ENCODE data around the gene CPT1A.
"Not testable (repeated sequence)": the region's sequence is repeated elsewhere in the genome, so short reads cannot be mapped to it uniquely, and the experiment has no call there.

Gene CPT1A

DNA sequence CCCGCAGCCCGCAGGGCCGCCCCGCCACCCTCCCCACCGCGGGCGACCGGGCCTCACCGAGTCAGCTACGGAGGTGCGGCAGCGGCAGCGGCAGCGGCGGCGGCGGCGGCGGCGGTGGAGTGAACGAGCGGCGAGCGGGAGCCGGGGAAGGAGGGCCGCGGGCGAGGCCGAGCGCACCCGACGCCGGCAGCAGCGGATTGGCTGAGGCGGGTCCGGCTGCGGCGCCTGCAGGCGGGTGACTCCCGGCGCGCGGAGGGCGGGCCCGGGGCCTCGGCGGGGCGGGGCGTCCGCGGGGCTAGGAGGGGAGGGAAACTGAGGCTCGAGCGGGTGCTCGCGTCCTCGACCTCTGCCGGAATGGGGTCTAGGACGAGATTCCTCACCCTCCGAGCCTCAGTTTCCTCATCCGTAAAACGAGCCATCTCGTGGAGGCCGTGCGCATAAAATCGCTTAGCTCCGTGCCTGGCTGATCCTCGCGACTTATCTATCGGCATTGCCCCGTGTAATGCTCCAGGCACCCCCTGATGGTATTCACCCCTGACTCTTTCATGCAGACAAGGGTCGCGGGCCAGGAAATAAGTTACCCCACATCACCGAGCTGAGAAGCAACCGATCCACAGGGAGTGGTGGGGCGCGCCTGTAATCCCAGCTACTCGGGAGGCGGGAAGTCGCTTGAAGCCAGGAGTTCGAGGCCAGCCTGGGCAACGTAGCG lies at the start of gene CPT1A:
Gene CPT1A (minus strand): TSS at position 199 of the 709 bp plus-strand sequence. CDS start 26,442 bp downstream, outside the sequence.
- peak; percentile 41 to 58 for DNase-seq (ENCODE audit: low read depth in 1 of 2, low spot score in 1 of 2)

DNA sequence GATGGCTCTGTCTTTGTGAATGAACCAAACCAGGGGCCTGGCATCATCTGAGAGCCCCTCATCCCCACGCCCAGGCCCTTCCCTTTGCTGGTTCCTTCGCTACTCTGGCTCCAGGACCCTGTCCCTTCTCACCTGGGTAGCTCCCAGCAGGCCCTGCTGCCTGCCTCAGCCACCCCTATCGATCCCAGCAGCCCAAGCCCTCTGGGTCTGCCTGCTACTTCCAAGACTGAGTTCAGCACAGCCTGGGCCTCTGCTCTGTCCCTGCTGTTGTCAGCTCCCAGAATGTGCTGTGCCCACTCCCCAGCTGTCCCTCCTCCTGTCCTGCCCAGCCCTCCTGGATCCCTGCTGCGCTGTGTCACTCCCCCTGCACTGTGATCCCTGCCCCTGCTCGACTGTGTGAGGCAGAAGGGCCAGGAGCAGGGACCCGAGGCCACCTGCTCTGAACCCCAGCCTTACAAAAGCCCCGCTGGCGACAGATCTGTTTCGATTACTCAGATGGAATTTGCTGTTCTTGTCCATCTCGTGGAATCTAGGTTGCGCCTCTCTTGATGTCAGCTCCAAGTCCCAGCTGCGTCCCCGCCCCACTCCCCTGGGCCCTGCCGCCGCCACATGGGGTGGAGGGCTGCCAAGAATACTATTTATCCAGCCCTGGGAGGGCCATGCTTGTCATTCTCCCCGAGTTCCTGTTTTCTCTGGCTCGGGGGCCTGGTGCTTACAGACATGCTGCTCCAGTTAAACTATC lies 48.9 kb upstream of the CPT1A start:
- no peak for DNase-seq (ENCODE audit: low read depth in 1 of 2, low spot score in 1 of 2)

DNA sequence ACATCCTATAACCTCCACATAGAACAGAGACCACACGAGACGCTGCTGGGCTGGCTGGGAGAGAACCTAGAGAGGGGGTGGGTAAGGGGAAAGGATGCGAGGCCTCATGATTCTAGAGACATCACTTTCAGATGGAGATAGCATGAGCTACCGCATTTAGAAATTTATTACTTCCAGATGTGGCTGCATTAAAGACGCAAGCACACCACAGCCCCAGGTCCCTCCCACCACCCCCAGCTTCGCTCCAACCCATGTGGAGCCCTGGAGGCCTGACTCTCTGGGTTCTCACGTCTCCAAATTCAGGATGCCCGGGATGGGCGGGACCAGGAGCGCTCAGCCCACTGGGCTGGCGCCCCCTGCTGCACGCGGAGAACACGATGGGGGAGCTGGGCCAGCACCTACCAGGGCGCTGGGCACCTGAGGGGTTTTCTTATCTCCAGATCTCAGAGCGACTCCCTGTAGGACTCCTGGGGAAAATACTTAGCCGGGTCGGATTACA lies 48.3 kb upstream of the CPT1A start:
- no peak for DNase-seq (ENCODE audit: low read depth in 1 of 2, low spot score in 1 of 2)

DNA sequence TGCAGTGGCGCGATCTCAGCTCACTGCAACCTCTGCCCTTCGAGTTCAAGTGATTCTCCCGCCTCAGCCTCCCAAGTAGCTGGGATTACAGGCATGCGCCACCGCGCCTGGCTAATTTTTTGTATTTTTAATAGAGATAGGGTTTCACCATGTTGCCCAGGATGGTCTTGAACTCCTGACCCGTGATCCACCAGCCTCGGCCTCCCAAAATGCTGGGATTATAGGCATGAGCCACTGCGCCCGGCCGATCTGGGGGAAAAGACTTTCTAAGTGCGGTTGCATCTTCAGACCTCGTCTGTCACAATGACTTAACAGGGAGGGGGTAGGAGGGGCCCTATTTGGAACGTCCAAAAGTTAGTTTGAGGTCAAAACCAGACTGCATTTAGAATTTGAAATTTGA lies 43.1 kb upstream of the CPT1A start:
- DNase-seq (ENCODE audit: low read depth in 1 of 2, low spot score in 1 of 2): not testable (repeated sequence)

DNA sequence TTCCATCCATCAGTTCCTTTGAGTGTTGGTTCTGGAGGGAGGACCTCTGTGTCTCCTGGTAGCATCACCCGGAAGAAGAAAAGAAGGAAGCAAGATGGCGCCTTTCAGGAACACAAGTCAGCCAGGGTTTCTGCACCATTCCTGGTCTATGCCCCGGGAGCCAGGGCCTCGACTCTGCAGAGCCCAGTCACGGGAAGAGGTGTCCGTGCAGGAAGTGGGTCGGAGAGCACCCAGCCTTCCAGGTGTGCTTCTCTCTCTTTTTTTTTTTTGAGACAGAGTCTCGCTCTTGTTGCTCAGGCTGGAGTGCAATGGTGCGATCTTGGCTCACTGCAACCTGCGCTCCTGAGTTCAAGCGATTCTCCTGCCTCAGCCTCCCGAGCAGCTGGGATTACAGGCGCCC lies 40.7 kb upstream of the CPT1A start:
- no peak for DNase-seq (ENCODE audit: low read depth in 1 of 2, low spot score in 1 of 2)

DNA sequence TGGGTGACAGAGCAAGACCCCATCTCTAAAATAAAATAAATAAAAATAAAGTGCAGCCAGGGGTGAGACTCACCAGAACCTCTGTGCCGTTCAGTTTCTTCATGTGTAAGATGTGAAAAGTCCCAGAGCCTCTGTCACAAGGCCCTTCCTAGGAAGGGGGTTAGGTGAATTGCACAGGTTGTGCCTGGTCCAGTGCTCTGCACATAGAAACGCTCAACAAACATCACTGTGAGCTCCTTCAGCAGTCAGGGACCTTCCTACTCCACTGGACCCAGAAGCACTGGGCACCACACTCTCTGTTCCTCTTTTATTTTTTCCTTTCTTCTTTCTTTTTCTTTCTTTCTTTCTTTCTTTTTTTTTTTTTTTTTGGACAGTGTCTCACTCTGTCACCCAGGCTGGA lies 39.6 kb upstream of the CPT1A start:
- DNase-seq (ENCODE audit: low read depth in 1 of 2, low spot score in 1 of 2): no peak

DNA sequence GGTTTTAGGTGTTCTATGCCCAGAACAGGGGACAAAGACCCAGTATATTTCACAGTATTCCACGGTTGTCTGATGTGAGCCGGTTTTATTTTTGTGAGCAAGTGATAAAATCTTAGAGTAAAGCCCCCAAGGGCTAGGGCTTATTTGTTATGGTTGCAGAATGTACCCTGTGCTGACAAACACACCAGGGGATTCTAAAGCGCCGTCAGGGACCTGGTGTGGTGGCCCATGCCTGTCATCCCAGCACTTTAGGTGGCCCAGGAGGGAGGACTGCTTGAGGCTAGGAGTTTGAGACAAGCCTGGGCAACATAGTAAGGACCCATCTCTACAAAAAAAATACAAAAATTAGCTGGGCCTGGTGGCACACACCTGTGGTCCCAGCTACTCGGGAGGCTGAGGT lies 39.1 kb upstream of the CPT1A start:
- no peak for DNase-seq (ENCODE audit: low read depth in 1 of 2, low spot score in 1 of 2)

DNA sequence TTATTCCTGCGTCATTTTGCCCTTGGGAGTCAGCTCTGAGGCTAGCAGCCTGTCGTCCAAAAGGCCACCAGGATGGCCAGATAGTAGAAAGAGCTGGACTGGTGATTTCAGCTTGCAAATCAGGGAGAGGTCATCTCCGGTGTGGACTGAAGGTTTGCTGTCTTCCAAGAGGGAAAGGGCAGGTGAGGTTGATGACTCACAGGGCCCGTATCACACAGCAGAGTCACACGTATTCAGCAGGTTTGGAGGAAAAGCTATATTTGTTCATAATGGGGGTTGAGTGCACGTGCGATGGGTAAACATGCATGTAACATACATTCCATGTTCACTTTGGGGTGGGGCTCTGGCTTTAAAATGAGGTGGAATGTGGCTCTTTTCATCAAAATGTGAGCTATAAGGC lies 36.3 kb upstream of the CPT1A start:
- DNase-seq (ENCODE audit: low read depth in 1 of 2, low spot score in 1 of 2): no peak

DNA sequence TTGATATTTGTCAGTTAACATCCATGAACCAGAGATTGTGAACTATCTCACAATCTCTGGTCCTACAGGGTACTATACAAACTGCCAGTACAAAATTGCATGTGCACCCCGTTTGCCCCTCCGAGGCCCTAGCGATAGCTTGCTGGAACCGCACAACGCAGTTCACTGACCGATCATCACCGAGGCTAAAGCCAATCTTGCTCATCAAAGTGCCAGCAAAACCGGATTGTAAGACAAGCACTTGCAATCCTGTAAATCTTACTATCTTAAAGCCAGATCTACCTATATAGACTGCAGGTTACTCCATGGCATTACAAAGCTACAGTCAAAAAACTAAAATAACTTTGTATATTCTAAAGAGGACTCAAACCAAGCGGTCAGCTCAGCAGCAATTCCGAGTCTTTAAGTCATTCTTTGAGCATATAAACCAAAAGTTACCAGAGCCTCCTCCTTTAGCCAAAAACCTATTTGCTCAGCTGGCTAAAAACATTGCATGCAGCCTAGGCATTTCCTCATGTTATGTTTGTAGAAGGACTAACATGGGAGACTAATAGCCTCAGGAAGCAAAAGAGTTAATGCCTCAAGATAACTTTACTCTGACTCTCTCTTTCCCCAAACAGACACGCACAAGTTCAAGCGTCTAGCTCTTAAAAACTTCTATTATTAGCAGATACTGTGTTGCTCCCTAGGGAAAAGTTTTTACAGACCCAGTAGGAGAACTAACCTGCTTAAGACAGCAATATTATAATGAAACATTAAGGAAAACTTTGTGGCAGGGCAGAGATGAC lies 30.7 kb upstream of the CPT1A start:
- no peak for DNase-seq (ENCODE audit: low read depth in 1 of 2, low spot score in 1 of 2)

DNA sequence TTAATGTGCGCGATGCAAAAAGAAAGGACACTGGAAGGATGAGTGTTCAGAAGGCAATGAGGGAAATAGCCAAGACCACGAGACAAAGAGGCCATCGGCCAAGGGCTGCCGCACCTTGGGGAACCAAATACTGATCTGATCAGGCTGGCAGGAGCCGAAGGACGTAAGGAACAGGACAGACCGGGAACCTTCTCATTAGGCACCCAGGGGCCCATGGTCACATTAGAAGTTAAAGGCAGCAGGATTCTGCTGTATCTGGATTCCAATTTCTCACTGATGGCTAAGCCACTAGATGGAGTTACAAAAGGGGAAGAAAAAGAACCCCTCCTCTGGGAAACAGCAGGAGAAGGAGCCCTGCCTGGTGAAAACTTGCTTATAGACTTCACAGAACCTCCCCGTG lies 28.8 kb upstream of the CPT1A start:
- no peak for DNase-seq (ENCODE audit: low read depth in 1 of 2, low spot score in 1 of 2)

DNA sequence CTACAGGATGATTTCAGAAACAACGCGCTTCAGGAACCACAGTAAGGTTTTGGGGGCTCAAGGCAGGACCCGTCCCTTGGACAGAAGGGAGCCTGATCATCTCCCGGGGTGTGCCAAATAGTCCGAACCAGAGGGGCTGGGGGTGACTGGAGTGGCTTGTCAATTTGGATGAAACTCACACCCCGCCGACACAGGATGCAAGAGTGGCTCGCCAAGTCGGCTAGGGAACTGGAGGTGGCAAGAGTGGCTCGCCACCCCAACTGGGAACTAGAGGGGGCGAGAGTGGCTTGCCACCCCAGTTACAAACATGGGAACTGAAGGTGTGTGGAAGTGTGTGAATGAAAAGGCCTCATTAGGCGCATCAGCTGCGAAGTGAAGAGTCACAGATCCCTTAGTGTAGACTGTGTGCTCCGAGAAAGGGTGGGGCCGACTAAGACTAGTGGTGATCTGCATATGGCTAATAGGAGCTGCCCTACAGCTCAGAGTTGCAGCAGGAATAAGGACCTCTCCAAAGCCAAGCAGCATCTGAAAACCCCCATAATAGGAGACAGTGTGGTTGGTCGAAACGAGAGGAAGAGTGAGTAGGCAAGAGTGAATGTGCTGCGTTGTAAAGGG lies 26.6 kb upstream of the CPT1A start:
- no peak for DNase-seq (ENCODE audit: low read depth in 1 of 2, low spot score in 1 of 2)

DNA sequence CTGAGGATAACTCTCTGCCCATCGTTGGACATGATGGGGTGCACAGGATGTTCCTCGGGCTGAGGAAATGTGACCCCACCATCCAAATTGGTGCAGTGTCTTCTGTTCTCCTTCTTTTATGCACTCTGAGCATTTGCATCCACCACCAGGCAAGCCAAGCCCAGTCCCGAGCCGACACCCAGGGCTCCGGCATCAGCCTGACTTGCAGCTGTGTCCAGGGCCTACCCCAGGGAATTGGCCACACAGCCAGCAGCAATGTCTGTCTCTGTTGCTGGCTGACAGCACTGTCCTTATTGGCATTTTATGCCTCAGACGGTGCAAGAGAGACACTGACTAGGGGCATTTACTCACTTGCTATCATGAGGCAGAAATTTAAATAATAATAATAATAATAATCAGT lies 25.4 kb upstream of the CPT1A start:
- no peak for DNase-seq (ENCODE audit: low read depth in 1 of 2, low spot score in 1 of 2)

DNA sequence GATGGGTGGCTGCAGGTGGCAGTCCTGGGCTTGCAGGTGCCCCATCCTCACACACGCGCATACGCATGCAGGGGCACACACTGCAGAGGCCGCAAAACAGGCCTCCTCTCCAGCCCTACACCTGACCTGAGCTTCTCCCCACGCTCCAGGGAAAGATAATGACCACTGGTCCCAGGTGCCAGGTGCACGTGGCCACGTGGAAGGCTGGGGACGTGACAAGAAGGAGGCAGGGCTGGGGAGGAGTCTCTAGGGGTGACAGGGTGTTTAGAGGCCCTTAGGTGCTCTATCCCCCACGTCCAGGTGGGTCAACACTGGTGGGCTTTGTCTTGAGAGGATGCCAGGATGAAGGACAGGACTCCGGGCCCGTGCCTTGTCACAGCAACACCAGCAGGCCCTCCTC lies 23.5 kb upstream of the CPT1A start:
- DNase-seq (ENCODE audit: low read depth in 1 of 2, low spot score in 1 of 2): no peak

DNA sequence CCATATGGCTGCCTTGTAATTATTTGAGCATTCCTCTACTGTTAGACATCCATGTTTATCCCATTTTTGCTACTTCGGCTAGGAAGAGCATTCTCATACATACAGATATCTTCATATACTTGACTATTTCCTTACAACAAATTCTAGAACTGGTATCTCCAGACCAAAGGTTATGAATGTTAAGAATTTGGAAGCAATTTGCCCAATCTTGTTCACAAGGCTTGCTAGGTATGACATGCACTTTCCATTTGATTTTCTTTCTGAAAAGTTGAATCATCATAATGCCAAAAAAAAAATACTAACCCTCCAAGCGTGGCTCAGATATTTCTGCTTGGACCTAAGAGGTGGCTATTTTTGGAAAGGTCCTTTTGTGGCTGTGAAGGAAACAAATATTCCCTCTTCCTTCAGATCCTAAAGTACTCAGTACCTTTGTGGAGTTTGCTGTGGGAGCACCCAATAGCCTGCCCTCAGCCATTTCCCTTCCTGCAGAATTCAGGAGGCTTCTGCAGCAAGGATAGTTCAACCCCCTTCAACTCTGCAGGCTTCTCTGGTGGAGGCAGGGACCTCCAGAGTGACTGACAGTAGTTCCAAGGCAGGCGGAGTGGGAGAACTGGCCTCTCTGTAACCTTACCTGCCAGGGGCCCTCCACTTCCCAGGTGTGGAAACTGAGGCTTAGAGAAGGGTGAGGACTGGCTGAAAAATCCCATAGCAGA lies 22.0 kb upstream of the CPT1A start:
- no peak for DNase-seq (ENCODE audit: low read depth in 1 of 2, low spot score in 1 of 2)

DNA sequence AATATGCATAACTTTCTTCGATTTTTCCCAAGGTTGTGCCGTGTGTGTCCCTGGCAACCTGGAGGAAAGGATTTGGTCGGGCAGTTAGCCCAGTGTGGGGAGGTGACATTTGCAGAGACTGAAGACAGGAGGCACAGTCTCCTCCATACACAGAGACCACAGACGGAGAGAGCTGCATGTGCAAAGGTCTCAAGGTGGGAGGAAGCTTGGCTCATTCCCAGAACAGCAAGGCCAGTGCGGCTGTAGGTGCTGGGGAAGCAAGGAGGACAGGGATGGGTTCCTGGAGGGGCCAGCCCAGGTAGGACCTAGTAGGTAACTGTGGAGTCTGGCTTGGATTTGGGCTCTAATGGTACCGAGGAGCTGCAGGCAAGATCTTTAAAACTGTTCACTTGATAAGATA lies 20.7 kb upstream of the CPT1A start:
- DNase-seq (ENCODE audit: low read depth in 1 of 2, low spot score in 1 of 2): no peak

DNA sequence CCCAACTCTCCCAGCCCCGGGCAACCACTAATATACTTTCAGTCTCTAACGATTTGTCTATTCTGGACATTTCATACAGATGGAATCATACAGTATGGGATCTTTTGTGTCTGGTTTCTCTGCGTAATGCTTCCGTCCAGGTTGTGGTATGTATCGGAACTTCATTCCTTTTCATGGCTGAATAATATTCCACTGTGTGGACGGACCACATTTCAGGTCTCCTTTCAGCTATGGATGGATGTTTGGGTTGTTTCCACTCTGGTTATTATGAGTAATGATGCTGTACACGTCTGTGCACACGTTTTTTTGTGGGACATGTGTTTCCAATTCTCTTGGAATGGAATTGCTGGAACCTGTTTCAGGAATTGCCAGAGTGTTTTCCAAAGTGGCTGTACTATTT lies 17.4 kb upstream of the CPT1A start:
- no peak for DNase-seq (ENCODE audit: low read depth in 1 of 2, low spot score in 1 of 2)

DNA sequence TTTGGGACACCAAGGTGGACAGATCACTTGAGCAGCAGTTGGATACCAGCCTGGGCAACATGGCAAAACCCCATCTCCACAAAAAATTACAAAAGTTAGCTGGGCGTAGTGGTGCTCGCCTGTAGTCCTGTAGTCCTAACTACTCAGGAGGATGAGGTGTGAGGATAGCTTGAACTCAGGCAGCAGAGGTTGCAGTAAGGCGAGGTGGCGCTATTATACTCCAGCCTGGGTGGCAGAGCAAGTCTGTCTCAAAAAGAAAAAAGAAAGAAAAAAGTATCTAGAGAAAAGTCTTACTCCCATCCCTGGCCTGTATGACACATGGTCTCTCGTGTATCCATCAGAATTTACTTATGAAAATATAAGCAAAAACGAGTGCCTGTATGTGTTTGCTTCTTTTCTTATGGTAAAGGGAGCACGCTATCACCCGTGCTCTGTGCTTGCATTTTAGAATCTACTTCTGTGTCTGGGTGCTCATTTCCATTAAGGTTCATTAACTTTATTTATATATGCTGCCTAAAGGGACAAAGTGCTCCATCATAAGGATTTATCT lies 15.4 kb upstream of the CPT1A start:
- DNase-seq (ENCODE audit: low read depth in 1 of 2, low spot score in 1 of 2): no peak

DNA sequence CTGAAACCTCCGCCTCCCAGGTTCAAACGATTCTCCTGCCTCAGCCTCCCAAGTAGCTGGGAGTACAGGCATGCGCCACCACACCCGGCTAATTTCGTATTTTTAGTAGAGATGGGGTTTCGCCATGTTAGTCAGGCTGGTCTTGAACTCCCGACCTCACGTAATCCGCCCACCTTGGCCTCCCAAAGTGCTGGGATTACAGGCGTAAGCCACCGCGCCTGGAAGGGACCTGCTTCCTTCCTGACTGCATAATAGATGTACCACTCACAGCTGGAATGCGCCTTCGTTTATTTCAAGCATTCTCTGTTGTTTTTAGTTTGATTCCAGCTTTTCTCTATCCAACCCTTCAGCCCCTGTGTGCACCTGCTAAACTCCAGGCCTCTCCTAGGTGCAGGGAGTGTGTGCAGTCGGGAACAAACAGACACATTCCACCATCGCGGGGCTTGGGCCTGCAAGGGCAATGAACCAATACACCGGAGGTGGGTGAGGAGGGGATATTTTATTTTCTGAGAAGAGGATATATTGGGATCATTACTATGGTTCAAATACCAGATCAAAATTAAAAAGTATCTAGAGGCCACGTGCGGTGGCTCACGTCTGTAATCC lies 14.8 kb upstream of the CPT1A start:
- not testable (repeated sequence) for DNase-seq (ENCODE audit: low read depth in 1 of 2, low spot score in 1 of 2)

DNA sequence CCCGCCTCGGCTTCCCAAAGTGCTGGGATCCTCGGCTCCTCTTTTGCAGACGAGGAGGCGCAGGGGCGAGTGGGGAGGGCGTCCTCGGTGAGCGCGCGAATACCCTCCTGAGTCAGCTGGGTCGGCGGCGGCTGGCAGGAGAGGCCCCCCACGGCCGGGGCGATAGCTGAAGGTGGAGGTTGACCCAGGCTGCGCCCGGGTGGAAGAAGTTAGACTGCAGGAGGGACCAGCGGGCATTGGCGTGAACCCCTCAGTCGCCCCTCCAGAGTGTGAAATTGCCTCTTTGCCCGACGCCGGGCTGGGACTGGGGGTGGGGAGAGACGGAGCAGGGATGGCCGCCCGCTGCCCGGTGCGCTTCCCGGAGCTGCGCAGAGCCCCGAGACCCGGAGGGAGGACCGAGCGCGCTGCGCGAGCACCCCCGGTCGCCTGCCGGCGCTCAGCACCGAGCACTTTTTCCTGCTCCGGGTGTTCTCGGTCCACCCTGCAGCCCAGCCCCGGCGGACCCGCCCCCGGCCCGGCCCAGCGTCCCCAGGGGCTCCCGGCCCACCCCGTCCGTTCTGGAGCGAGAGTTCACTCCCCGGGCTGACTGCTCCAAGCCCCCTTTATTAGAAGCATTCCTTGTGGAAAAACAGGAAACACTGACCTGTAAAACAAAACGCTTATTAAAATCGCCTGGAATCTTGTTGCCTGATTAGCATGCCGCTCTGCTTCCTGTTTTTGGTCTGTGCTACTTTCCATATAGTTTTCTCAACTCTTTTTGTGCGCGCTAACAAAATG lies 13.7 kb upstream of the CPT1A start:
- no peak for DNase-seq (ENCODE audit: low read depth in 1 of 2, low spot score in 1 of 2)

All from stimulated activated CD4-positive, alpha-beta T cell treated with anti-CD3 and anti-CD28 coated beads, Interleukin-15, amount 100 ng/mL, for 1 hour (primary cell).